ENCODE data around the gene PDE8B.

PDE8B gene

DNA sequence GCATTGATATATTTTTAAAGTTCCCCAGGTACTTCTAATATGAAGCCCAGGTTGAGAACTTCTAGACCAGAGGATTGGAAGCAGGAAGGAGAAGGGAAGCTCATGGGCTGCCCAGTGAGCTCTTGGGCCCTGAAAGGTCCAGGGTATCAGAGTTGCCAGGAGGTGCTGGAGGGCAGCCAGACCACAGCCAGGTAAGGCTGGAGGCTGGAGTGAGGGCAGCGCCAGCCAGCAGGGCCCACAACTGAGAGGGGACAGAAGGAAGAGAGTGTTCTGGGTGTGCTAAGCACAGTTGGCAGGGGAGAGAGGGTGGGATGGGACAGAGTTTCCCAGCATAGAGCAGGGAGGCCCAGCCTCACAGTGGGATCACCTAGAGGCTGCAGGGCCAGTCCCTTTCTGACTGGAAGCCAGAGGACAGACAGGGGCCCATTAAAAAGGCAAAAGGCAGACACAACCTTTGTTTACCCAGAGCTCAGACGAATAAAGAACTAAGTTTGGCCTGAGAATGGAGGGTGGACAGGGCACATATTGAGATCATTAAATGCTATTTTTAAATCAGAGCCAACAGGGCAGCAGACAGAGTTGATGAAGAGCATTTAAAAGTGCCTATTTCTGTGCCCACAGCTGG is 94.9 kb downstream of the PDE8B start:
- Mint-ChIP-seq H3K27me3 (ENCODE audit: low read depth) (peaks cover 5% of the 10 kb centered on the region), H3K27ac (no peak overlapping the region), H3K9me3 (no peaks in the 10 kb centered on the region), H3K4me3 (no peak overlapping the region), H3K4me1 (ENCODE audit: low read depth) (no peaks in the 10 kb centered on the region), H3K36me3 (ENCODE audit: low read depth) (no peaks in the 10 kb centered on the region)

GRCh38 chr5:77305956-77306355 is 95.5 kb downstream of the PDE8B start:
- Mint-ChIP-seq H3K36me3 (ENCODE audit: low read depth) (no peaks in the 10 kb centered on the region), H3K4me1 (ENCODE audit: low read depth) (no peaks in the 10 kb centered on the region), H3K27me3 (ENCODE audit: low read depth) (peaks cover 5% of the 10 kb centered on the region), H3K4me3 (no peak overlapping the region), H3K9me3 (no peaks in the 10 kb centered on the region), H3K27ac (no peak overlapping the region)

GRCh38 chr5:77306531-77306930 is 96.1 kb downstream of the PDE8B start:
- Mint-ChIP-seq H3K4me1 (ENCODE audit: low read depth) (no peaks in the 10 kb centered on the region), H3K4me3 (no peak overlapping the region), H3K36me3 (ENCODE audit: low read depth) (no peaks in the 10 kb centered on the region), H3K27me3 (ENCODE audit: low read depth) (peaks cover 5% of the 10 kb centered on the region), H3K9me3 (no peaks in the 10 kb centered on the region), H3K27ac (no peak overlapping the region)

GRCh38 chr5:77308154-77308960 is 97.9 kb downstream of the PDE8B start:
- H3K4me1 Mint-ChIP-seq (ENCODE audit: low read depth) = no peaks in the 10 kb centered on the region

DNA sequence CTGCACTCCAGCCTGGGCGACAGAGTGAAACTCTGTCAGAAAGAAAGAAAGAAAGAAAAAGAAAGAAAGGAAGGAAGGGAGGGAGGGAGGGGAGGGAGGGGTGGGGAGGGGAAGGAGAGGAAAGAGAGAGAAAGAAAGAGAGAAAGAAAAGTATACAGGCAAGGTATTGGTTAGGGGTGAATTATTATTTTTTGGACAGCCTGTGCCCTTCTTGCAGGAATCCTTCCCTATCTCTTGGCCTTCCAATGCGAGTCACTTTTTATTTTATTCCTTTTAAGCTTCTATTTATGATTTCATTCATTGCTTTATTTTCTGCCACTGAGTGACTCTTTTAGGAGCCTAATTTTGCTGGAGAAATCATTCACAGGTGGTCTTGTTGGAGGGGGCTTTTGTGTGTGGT is 98.7 kb downstream of the PDE8B start:
- H3K4me1 Mint-ChIP-seq (ENCODE audit: low read depth) = no peaks in the 10 kb centered on the region
- H3K4me3 Mint-ChIP-seq = no peak overlapping the region
- no peak overlapping the region for H3K27ac Mint-ChIP-seq
- no peaks in the 10 kb centered on the region for H3K36me3 Mint-ChIP-seq (ENCODE audit: low read depth)
- H3K9me3 Mint-ChIP-seq = no peaks in the 10 kb centered on the region
- H3K27me3 Mint-ChIP-seq (ENCODE audit: low read depth) = peaks cover 5% of the 10 kb centered on the region

More at GRCh38 chr5:77308154-77308960, 97.9 kb downstream of the PDE8B start:
- no peak overlapping the region for H3K27ac Mint-ChIP-seq
- H3K9me3 Mint-ChIP-seq = no peaks in the 10 kb centered on the region
- no peaks in the 10 kb centered on the region for H3K36me3 Mint-ChIP-seq (ENCODE audit: low read depth)
- peaks cover 5% of the 10 kb centered on the region for H3K27me3 Mint-ChIP-seq (ENCODE audit: low read depth)
- no peak overlapping the region for H3K4me3 Mint-ChIP-seq

GRCh38 chr5:77310494-77311213 is 100.2 kb downstream of the PDE8B start:
- Mint-ChIP-seq H3K4me1 (ENCODE audit: low read depth) (no peaks in the 10 kb centered on the region), H3K36me3 (ENCODE audit: low read depth) (no peaks in the 10 kb centered on the region), H3K27me3 (ENCODE audit: low read depth) (peaks cover 4% of the 10 kb centered on the region), H3K27ac (no peak overlapping the region), H3K9me3 (no peaks in the 10 kb centered on the region), H3K4me3 (no peak overlapping the region)

DNA sequence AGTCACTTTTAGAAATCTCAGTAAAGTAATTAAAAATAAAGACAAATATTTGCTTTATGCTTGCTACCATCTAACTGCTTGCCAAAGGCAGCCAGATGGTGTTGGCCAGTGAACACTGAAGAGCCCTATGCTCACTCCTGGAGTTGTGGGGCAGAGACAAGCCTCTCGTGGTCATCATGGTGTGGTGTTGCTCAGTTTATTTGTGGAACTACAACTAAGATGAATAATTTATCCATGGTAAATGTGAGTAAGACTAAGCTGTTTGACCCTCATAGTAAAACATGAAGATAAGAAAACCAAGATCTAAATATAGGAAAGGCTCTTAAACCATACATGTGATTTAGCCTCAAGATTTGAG is 100.7 kb downstream of the PDE8B start:
- Mint-ChIP-seq H3K9me3 (no peaks in the 10 kb centered on the region), H3K36me3 (ENCODE audit: low read depth) (no peaks in the 10 kb centered on the region), H3K4me3 (no peak overlapping the region), H3K27me3 (ENCODE audit: low read depth) (peaks cover 4% of the 10 kb centered on the region), H3K4me1 (ENCODE audit: low read depth) (no peaks in the 10 kb centered on the region), H3K27ac (no peak overlapping the region)

DNA sequence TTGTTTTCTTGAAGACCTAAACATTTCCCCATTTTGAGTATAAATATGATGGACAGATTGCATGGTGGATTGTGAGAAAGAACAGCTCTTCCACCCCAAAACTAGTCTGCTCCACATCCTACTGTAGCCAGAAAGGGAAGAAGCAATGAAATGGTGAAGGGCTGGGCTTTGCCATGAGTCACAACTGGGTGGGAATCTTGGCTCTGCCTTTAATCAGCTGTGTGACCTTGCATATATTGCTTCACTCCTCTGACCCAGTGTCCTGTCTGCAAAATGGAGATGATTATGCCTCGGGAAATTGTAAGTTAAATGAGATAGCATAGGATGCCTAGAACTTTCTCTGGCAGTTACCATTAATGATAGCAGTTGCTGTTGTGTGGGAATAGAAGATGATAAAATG is 101.9 kb downstream of the PDE8B start:
- Mint-ChIP-seq H3K36me3 (ENCODE audit: low read depth) (no peaks in the 10 kb centered on the region), H3K4me3 (no peak overlapping the region), H3K4me1 (ENCODE audit: low read depth) (no peaks in the 10 kb centered on the region), H3K27ac (no peak overlapping the region), H3K9me3 (no peaks in the 10 kb centered on the region), H3K27me3 (ENCODE audit: low read depth) (peaks cover 8% of the 10 kb centered on the region)

- Mint-ChIP-seq H3K4me1 (ENCODE audit: low read depth) (no peaks in the 10 kb centered on the region), H3K36me3 (ENCODE audit: low read depth) (no peaks in the 10 kb centered on the region), H3K27ac (no peak overlapping the region), H3K4me3 (no peak overlapping the region), H3K27me3 (ENCODE audit: low read depth) (peaks cover 12% of the 10 kb centered on the region), H3K9me3 (no peaks in the 10 kb centered on the region)
Measured at GRCh38 chr5:77316871-77317661, 106.6 kb downstream of the PDE8B start.

GRCh38 chr5:77318060-77318459 is 107.6 kb downstream of the PDE8B start:
- no peak overlapping the region for H3K4me3 Mint-ChIP-seq
- no peaks in the 10 kb centered on the region for H3K36me3 Mint-ChIP-seq (ENCODE audit: low read depth)
- H3K4me1 Mint-ChIP-seq (ENCODE audit: low read depth) = no peaks in the 10 kb centered on the region
- no peaks in the 10 kb centered on the region for H3K9me3 Mint-ChIP-seq
- H3K27me3 Mint-ChIP-seq (ENCODE audit: low read depth) = peaks cover 12% of the 10 kb centered on the region
- H3K27ac Mint-ChIP-seq = no peak overlapping the region

DNA sequence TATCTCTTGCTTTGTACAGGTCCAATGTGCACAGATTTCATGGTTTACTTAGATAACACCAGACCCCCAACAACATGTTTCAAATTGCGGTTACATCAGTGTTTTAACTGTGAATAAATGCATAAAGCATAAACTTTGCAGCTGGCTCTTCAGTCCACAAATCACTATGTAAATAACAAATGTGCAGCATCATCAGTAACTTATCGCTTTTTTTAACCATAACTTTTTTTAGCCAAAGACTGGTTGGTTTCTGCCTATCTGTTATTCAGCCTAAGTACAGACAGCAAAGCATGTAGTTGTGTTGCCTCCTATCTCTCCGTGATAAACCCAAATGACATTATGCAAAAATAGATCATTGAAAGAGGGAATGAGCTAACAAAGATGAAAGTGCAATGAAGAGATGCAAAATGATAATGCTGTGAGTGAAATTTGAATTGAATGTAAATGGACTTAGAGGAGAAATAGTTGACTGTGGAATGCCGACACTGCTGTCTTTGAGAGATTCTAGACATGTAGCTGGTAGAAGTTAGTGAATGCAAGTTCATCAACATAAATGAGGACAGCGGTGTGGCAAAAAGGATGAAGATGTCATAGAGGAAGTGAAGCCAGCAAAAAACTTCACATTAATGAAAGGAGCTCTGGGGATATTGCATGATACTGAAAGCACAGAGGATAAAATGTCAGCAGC is 108.8 kb downstream of the PDE8B start:
- Mint-ChIP-seq H3K27ac (no peak overlapping the region), H3K4me1 (ENCODE audit: low read depth) (no peaks in the 10 kb centered on the region), H3K4me3 (no peak overlapping the region), H3K27me3 (ENCODE audit: low read depth) (peaks cover 12% of the 10 kb centered on the region), H3K36me3 (ENCODE audit: low read depth) (no peaks in the 10 kb centered on the region), H3K9me3 (no peaks in the 10 kb centered on the region)

- H3K4me3 Mint-ChIP-seq = no peak overlapping the region
- no peaks in the 10 kb centered on the region for H3K36me3 Mint-ChIP-seq (ENCODE audit: low read depth)
- H3K27me3 Mint-ChIP-seq (ENCODE audit: low read depth) = peaks cover 4% of the 10 kb centered on the region
- no peak overlapping the region for H3K27ac Mint-ChIP-seq
- H3K4me1 Mint-ChIP-seq (ENCODE audit: low read depth) = peaks cover 5% of the 10 kb centered on the region
- no peaks in the 10 kb centered on the region for H3K9me3 Mint-ChIP-seq
Measured at GRCh38 chr5:77321793-77322394, 111.4 kb downstream of the PDE8B start.

GRCh38 chr5:77322406-77322805 is 111.9 kb downstream of the PDE8B start:
- Mint-ChIP-seq H3K4me1 (ENCODE audit: low read depth) (peaks cover 6% of the 10 kb centered on the region), H3K27ac (no peak overlapping the region), H3K36me3 (ENCODE audit: low read depth) (no peaks in the 10 kb centered on the region), H3K9me3 (no peaks in the 10 kb centered on the region), H3K27me3 (ENCODE audit: low read depth) (peaks cover 4% of the 10 kb centered on the region), H3K4me3 (no peak overlapping the region)

All from T-helper 1 cell treated with Interleukin-12 subunit alpha and Interleukin-12 subunit beta and Interleukin-4 antibody, amounts not matched to agents 30 μg/mL and 1 μg/mL, for 36 hours (primary cell).